ENCODE data around the gene ISG20. TPM values are rescaled to one million over a fixed set of nuclear protein-coding genes. Genes with fewer than 3 reads are reported as not detected.
"Not testable (repeated sequence)": the region's sequence is repeated elsewhere in the genome, so short reads cannot be mapped to it uniquely, and the experiment has no call there.

ISG20 gene
- total and polyA plus RNA-seq, 8 donors = 3.0 to 14.2 (median 7.2) TPM

DNA sequence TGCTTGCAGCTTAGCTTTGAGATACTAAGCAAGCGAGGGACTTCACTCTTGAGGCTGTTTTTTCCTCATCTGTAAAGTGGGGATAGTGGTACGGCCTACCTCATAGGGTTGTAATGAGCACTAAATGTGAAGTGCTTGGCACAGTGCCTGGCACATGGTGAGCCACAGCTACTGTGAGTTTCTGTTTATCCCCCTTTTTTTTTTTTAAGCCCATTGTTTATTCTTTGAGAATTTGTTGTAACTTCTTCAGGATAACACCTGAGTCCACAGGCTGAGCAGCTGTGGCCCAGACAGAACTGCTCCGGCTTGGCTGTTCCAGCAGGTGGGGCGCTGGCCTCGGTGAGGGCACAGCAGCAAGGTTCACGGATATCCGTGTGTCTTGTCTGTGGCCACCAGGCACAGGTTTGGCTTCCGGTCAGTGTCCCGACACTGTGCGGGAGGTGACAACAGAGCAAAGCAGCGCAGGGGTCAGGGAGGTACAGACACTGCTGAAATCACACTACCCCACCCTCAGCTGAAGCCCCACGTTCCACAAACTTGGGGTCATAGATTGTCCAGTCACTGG lies 7.3 kb upstream of the ISG20 start:
- H3K4me3 ChIP-seq = no peak overlapping the region
- DNase-seq = peak in 1 of 6 donors; percentile 20
- no peak for ATAC-seq
- peaks cover 9 to 14% (median 12%) of the 10 kb centered on the region in 3 donors for H3K4me1 ChIP-seq
- TF ChIP-seq, protein P1, sequence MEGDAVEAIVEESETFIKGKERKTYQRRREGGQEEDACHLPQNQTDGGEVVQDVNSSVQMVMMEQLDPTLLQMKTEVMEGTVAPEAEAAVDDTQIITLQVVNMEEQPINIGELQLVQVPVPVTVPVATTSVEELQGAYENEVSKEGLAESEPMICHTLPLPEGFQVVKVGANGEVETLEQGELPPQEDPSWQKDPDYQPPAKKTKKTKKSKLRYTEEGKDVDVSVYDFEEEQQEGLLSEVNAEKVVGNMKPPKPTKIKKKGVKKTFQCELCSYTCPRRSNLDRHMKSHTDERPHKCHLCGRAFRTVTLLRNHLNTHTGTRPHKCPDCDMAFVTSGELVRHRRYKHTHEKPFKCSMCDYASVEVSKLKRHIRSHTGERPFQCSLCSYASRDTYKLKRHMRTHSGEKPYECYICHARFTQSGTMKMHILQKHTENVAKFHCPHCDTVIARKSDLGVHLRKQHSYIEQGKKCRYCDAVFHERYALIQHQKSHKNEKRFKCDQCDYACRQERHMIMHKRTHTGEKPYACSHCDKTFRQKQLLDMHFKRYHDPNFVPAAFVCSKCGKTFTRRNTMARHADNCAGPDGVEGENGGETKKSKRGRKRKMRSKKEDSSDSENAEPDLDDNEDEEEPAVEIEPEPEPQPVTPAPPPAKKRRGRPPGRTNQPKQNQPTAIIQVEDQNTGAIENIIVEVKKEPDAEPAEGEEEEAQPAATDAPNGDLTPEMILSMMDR (IDR thresholded peaks at IDR 0.05) = no peak
- FAIRE-seq = no peak
- H3K27me3 ChIP-seq = no peaks in the 10 kb centered on the region
- no peaks in the 10 kb centered on the region for H3K9me3 ChIP-seq
- intact Hi-C loops (cut with DNase I) = no loop called here
- peaks cover 0 to 49% (median 22%) of the 10 kb centered on the region in 3 donors for H3K36me3 ChIP-seq
- H3K27ac ChIP-seq = no peak overlapping the region
- WGBS, 2 donors = 89 to 91% methylated on average over 12 of the region's 12 CpGs

DNA sequence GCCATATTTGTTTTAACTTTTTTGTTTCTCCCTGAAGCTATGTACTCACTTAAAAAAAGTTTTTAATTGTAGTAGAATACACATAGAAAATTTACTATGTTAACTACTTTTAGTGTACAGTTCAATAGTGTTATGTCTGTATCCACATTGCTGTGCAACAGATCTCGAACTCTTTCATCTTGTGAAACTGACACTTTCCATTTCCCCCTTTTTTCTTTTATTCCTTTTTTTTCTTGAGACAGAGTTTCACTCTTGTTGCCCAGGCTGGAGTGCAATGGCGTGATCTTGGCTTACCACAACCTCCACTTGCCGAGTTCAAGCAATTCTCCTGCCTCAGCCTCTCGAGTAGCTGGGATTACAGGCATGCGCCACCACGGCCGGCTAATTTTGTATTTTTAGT lies 6.0 kb upstream of the ISG20 start:
- ATAC-seq; intact Hi-C loops (cut with DNase I); FAIRE-seq; H3K4me3 ChIP-seq; H3K27me3 ChIP-seq; H3K9me3 ChIP-seq; H3K27ac ChIP-seq: not testable (repeated sequence)
- WGBS, 2 donors = 87 to 95% methylated on average over 7 of the region's 7 CpGs
- H3K36me3 ChIP-seq = peaks cover 0 to 36% (median 17%) of the 10 kb centered on the region in 3 donors
- peak in 1 of 6 donors; percentile 1 for DNase-seq
- peaks cover 9 to 19% (median 10%) of the 10 kb centered on the region in 3 donors for H3K4me1 ChIP-seq

DNA sequence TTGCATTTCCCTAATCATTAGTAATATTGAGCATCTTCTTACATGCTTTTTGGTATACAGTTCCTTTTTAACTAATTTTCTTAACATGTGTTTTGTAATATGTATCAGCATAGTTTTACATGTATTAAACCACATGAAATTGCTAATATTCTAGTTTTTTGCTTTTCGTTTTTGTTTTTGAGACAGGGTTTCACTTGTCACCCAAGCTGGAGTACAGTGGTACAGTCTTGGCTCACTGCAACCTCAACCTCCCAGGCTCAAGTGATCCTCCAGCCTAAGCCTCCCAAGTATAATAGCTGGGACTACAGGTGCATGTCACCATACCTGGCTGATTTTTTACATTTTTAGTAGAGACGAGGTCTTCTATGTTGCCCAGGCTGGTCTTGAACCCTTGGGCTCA lies 4.4 kb upstream of the ISG20 start:
- TF ChIP-seq, protein P1 (IDR thresholded peaks at IDR 0.05) = no peak
- intact Hi-C loops (cut with DNase I) = no loop called here
- H3K27me3 ChIP-seq = no peaks in the 10 kb centered on the region
- DNase-seq (no peak), FAIRE-seq (no peak), ATAC-seq (no peak)
- H3K27ac ChIP-seq = no peak overlapping the region
- no peak overlapping the region for H3K4me3 ChIP-seq
- WGBS, 2 donors = 82 to 86% methylated on average over 2 of the region's 2 CpGs
- peaks cover 14 to 29% (median 17%) of the 10 kb centered on the region in 3 donors for H3K4me1 ChIP-seq
- H3K9me3 ChIP-seq = no peaks in the 10 kb centered on the region
- peaks cover 0 to 21% (median 7%) of the 10 kb centered on the region in 3 donors for H3K36me3 ChIP-seq

DNA sequence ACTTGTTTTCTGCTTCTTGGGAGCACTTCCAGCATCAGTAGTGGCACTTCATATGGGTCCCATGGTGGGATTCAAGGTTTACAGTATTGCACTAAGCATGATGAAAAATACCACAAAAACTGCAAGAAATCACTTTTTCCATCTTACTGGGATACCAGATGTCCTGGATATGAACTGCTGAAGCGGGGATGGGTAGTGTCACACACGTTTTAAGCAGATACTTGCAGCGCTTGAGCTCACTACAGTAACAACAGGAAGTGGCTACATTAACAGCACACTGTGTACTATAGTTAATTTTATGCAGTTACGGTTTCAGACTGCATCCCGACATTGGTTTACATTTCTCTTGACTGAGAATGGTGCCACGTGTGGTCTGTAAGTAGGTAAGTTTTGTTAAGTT lies 3.5 kb upstream of the ISG20 start:
- H3K4me3 ChIP-seq = no peak overlapping the region
- H3K36me3 ChIP-seq = peaks cover 0 to 12% (median 7%) of the 10 kb centered on the region in 3 donors
- H3K27ac ChIP-seq = peak overlapping the region in 1 of 4 donors; percentile 47
- ATAC-seq (no peak), DNase-seq (no peak), FAIRE-seq (no peak)
- intact Hi-C loops (cut with DNase I) = no loop called here
- H3K4me1 ChIP-seq = peaks cover 14 to 32% (median 17%) of the 10 kb centered on the region in 3 donors
- 75 to 76% methylated on average over 6 of the region's 6 CpGs for WGBS, 2 donors
- TF ChIP-seq, protein P1 (IDR thresholded peaks at IDR 0.05) = no peak
- H3K27me3 ChIP-seq = no peaks in the 10 kb centered on the region
- no peaks in the 10 kb centered on the region for H3K9me3 ChIP-seq

DNA sequence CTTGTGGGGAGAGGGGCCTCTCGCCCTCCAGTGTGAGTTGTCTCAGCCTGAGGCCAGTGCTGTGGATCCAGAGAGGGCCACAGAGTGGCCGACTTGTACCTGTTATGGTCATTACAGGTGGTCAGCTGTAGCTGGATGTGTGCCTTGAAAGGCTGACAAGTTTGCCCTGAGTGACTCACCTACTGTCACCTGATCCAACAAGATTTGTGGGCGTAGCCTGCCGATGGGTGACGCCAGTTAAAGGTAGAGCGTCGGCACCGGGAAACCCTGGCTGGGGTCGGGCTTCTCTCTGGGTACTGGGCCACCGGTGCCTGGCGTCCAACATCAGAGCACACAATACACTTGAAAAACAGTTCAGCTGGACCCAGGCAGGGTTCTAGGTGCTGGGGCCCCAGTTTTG lies 2.8 kb upstream of the ISG20 start:
- no peaks in the 10 kb centered on the region for H3K27me3 ChIP-seq
- no peak overlapping the region for H3K4me3 ChIP-seq
- WGBS, 2 donors = 42 to 60% methylated on average over 11 of the region's 11 CpGs
- peaks cover 0 to 5% (median 0%) of the 10 kb centered on the region in 3 donors for H3K36me3 ChIP-seq
- ATAC-seq (peak; percentile 47 to 66 (median 56)), FAIRE-seq (no peak), DNase-seq (peak in 5 of 6 donors; percentile 67 to 89 (median 85))
- H3K4me1 ChIP-seq = peaks cover 14 to 32% (median 17%) of the 10 kb centered on the region in 3 donors
- H3K9me3 ChIP-seq = no peaks in the 10 kb centered on the region
- peak overlapping the region in 3 of 4 donors; percentile 13 to 53 (median 47) for H3K27ac ChIP-seq
- intact Hi-C loops (cut with DNase I) = no loop called here
- TF ChIP-seq, protein P1 (IDR thresholded peaks at IDR 0.05) = no peak
